Stimulated activated naive B cell treated with anti-CD40 and anti-IgM and Interleukin-4, amounts not matched to agents 10 μg/mL and 1 μg/mL and 100 μg/mL, for 72 hours (primary cell): ENCODE measurements around the gene SEMA3C.

Experiments
- ATAC-seq, 2 donors: fragments of 150-1000 bp; cut with Tn5 transposase; replicated peaks; 2 replicates each; pipeline ENCODE4 v1.10.0; 2021; ENCODE audit warnings: moderate library complexity in 1 of 2
- DNase-seq: peaks from one replicate; pipeline ENCODE4 v3.0.0; 2021
- H3K27ac Mint-ChIP-seq: one replicate; pipeline ENCODE4 v1.8.0; 2022; ENCODE audit warnings: mild to moderate bottlenecking, mixed read lengths
- H3K27me3 Mint-ChIP-seq, 2 donors: one replicate each; pipeline ENCODE4 v1.8.0; 2022; ENCODE audit warnings: mixed read lengths in 2 of 2
- H3K36me3 Mint-ChIP-seq, 2 donors: one replicate each; pipeline ENCODE4 v1.8.0; 2022; ENCODE audit warnings: mixed read lengths in 2 of 2, mild to moderate bottlenecking in 1 of 2
- H3K4me1 Mint-ChIP-seq, 2 donors: one replicate each; pipeline ENCODE4 v1.8.0; 2022; ENCODE audit warnings: mixed read lengths in 2 of 2, mild to moderate bottlenecking in 1 of 2
- H3K4me3 Mint-ChIP-seq, 2 donors: one replicate each; pipeline ENCODE4 v1.8.0; 2022; ENCODE audit warnings: mild to moderate bottlenecking in 2 of 2, mixed read lengths in 2 of 2, moderate library complexity in 1 of 2
- H3K9me3 Mint-ChIP-seq, 2 donors: one replicate each; pipeline ENCODE4 v1.8.0; 2022; ENCODE audit warnings: mixed read lengths in 2 of 2, mild to moderate bottlenecking in 1 of 2

SEMA3C gene

DNA sequence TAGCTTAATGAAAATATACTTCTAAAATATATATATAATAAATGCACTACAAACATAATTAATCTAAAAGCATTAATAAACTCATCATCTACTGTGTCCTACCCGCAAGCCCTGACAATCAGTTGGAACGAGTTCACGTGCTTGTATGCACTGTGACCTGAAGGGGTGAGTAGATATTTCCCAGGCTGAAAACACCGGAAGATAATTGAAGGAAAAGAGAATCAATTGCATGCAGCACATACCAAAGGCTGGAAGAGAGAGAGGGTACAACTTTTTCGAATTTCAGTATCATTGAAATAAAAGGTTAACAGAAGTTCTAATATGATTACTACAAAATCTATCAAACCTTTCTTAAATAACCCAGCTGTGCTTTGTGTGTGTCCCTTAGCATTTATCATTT is 94.6 kb downstream of the SEMA3C start:
- H3K4me1 Mint-ChIP-seq = no peaks in the 10 kb centered on the region
- no peaks in the 10 kb centered on the region for H3K36me3 Mint-ChIP-seq
- no peaks in the 10 kb centered on the region for H3K9me3 Mint-ChIP-seq
- ATAC-seq (no peak), DNase-seq (no peak)
- no peak overlapping the region for H3K4me3 Mint-ChIP-seq
- H3K27ac Mint-ChIP-seq = no peak overlapping the region
- no peaks in the 10 kb centered on the region for H3K27me3 Mint-ChIP-seq

DNA sequence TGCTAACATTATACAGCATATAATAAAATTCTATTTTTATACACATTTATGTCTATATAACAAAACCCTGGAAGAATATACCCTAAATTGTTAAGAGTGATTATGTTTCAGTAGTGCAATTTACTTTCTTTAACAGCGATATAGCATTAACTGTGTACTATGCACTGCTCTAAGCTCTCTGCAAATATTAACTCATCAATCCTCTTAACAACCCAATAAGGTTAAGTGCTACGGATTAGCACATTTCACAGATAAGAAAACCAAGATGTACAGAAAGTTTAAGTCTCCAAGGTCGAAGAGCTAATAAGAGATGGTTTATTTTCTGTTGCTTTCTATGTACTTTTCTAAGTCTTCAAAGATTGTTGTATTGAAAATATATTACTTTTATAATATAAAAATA is 95.8 kb downstream of the SEMA3C start:
- no peak overlapping the region for H3K27ac Mint-ChIP-seq
- no peak overlapping the region for H3K4me3 Mint-ChIP-seq
- ATAC-seq = no peak
- no peaks in the 10 kb centered on the region for H3K27me3 Mint-ChIP-seq
- no peak for DNase-seq
- no peaks in the 10 kb centered on the region for H3K4me1 Mint-ChIP-seq
- H3K36me3 Mint-ChIP-seq = no peaks in the 10 kb centered on the region
- H3K9me3 Mint-ChIP-seq = no peaks in the 10 kb centered on the region

DNA sequence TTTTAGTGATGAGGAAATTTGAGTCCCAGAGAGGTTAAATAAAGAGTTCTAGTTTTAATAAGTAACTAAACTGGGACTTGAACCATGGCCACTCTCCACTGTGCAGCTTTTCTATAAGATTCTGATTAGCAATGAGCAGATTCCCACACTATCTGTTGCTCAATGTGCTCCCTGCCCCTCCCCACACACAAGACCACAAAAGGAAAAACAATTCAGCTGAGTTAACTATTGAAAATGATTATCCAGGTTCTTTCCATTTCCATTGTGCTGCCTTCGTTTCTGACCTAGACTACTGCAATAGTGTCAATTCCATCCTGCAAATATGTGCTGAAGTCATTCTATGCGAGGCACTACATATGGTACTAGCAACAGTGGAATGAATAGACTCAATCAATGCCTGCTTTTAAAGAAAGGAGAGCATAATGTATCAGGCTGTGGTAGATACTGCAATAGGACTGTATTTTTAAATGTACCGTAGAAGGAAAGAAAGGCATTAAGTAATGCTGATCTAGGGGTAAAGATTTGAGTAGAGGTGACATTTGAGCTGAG is 97.0 kb downstream of the SEMA3C start:
- Mint-ChIP-seq H3K9me3 (no peaks in the 10 kb centered on the region), H3K27ac (no peak overlapping the region), H3K4me3 (no peak overlapping the region), H3K27me3 (no peaks in the 10 kb centered on the region), H3K36me3 (no peaks in the 10 kb centered on the region), H3K4me1 (no peaks in the 10 kb centered on the region)
- ATAC-seq (no peak), DNase-seq (no peak)

DNA sequence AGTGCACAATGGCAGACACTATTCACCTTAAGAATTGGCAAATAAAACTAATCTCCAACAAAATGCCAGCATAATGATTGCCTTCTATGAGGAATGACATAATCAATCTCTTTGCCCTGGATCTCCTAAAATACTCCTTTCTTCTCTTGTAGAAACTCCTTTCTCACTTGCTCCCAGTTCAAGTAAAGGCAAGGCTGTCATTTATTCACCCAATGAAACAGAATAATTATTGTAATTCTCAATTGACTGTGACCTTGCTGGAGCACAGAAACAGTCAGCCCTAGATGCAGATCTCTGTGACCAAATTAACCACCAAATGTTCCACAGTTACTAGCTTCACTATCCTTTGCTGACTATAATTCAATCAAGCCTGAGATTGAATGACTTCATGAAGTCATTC is 99.3 kb downstream of the SEMA3C start:
- Mint-ChIP-seq H3K4me3 (no peak overlapping the region), H3K4me1 (no peaks in the 10 kb centered on the region), H3K9me3 (peaks cover 1 to 7% of the 10 kb centered on the region in 2 donors), H3K27me3 (no peaks in the 10 kb centered on the region), H3K36me3 (no peaks in the 10 kb centered on the region), H3K27ac (no peak overlapping the region)
- ATAC-seq (no peak), DNase-seq (no peak)

DNA sequence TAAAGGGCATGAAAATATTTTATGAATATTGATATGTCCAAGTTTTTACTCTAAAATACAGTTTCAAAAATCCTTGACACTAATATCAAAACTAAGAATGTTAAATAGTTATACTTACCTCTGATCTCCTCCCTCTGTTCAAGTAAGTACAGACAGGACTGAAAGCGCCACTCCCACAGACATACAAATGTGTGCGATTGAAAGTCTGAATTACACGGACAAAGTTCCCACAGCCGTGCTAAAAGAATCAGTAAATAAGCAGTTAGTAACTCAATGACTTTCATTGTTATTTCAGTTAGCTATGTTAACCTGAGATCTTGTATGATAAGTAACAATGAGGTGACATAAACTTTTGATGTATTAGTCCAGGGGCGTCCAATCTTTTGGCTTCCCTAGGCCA is 100.7 kb downstream of the SEMA3C start:
- no peaks in the 10 kb centered on the region for H3K36me3 Mint-ChIP-seq
- no peak for ATAC-seq
- peaks cover 1 to 10% of the 10 kb centered on the region in 2 donors for H3K9me3 Mint-ChIP-seq
- H3K4me1 Mint-ChIP-seq = no peaks in the 10 kb centered on the region
- H3K4me3 Mint-ChIP-seq = no peak overlapping the region
- no peaks in the 10 kb centered on the region for H3K27me3 Mint-ChIP-seq
- no peak overlapping the region for H3K27ac Mint-ChIP-seq
- no peak for DNase-seq

DNA sequence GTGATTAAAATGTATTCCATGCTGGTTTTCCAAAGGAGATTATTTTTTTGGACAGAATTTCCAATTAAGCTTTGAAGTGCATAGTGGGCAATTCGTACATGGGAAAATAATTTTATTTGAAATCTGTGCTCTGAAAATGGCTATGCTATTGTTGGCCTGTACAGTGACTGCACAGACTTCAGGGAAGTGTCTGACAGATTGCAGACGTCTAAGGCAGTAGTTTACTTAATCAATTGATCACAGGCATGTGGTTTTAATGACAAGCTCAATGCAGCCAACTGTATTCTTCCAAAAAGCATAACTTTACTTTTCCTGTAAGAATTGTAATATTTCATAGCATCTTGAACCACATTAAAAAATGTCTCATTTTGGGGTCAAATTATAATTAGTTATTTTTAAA is 102.0 kb downstream of the SEMA3C start:
- peaks cover 1 to 10% of the 10 kb centered on the region in 2 donors for H3K9me3 Mint-ChIP-seq
- no peak overlapping the region for H3K4me3 Mint-ChIP-seq
- no peaks in the 10 kb centered on the region for H3K27me3 Mint-ChIP-seq
- no peak overlapping the region for H3K27ac Mint-ChIP-seq
- DNase-seq (no peak), ATAC-seq (no peak)
- no peaks in the 10 kb centered on the region for H3K4me1 Mint-ChIP-seq
- H3K36me3 Mint-ChIP-seq = no peaks in the 10 kb centered on the region

DNA sequence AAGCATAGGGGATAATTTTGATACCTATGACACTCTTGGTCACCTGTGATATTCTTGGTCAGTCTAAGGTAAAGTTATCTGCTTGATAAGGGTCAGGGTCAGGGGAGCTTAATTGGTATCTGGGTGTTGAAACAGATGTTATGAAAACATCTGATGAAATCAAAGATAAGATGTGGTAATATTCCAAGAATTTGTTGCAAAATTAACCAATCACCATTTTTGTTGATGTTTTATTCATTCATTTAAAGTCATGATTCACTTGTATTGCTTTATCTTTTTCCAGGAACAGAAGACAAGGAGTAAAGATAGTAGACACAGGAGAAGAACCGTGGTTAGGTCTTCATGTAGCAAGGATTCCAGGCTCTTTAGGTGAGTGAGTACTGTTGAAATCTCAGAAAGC is 103.1 kb downstream of the SEMA3C start:
- DNase-seq (no peak), ATAC-seq (no peak)
- Mint-ChIP-seq H3K27me3 (no peaks in the 10 kb centered on the region), H3K9me3 (peaks cover 1 to 10% of the 10 kb centered on the region in 2 donors), H3K4me3 (no peak overlapping the region), H3K36me3 (no peaks in the 10 kb centered on the region), H3K4me1 (no peaks in the 10 kb centered on the region), H3K27ac (no peak overlapping the region)

DNA sequence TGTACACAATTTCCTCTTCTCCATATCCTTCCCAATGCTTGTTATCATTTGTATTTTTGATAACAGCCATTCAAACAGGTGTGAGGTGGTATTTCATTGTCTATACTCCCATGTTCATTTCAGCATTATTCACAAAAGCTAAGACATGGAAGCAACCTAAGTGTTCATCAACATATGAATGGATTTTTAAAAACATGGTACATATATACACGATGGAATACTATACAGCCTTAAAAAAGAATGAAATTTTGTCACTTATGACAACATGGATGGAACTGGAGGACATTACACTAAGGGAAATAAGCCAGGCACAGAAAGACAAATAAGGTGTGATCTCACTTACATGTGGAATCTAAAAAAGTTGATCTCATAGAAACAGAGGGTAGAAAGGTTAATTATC is 109.3 kb downstream of the SEMA3C start:
- H3K9me3 Mint-ChIP-seq = peaks cover 3 to 9% of the 10 kb centered on the region in 2 donors
- no peak for DNase-seq
- no peaks in the 10 kb centered on the region for H3K27me3 Mint-ChIP-seq
- no peak overlapping the region for H3K4me3 Mint-ChIP-seq
- no peak for ATAC-seq
- no peaks in the 10 kb centered on the region for H3K4me1 Mint-ChIP-seq
- no peaks in the 10 kb centered on the region for H3K36me3 Mint-ChIP-seq
- no peak overlapping the region for H3K27ac Mint-ChIP-seq

DNA sequence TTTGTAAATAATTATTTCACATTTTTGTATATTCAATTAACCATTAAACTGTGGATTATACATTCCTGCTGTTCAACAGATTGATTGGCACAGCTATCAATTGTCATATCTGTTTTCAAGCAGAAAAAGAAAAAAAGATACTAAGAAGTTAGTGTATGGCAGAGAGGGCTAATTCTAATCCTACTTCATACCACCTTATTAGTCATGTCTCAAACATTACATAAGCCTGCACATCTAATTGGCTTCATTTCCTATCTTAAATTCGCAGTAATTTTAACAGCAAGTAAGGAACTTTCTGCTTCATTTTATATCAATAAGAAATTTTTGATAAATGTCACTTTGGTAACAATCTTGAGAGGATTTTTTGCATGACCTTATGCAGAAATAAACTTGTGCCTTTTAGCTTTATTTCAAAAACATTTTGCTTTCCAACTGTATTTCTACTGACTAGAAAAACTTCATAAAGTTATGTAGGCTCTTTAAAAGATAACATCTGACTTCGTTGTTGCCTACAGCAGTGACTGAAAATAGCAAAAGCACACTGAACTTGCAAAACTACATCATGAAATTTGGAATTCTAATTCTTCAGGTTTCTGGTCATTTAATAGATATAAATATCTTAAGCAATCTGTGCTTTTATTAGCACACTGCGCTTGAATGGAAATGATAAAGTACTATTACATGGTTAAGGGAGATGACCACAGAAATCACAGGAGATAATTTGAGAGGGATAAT is 111.5 kb downstream of the SEMA3C start:
- H3K4me1 Mint-ChIP-seq = no peaks in the 10 kb centered on the region
- H3K9me3 Mint-ChIP-seq = peaks cover 3 to 5% of the 10 kb centered on the region in 2 donors
- H3K36me3 Mint-ChIP-seq = no peaks in the 10 kb centered on the region
- H3K27me3 Mint-ChIP-seq = no peaks in the 10 kb centered on the region
- ATAC-seq (no peak), DNase-seq (no peak)
- H3K27ac Mint-ChIP-seq = no peak overlapping the region
- no peak overlapping the region for H3K4me3 Mint-ChIP-seq

DNA sequence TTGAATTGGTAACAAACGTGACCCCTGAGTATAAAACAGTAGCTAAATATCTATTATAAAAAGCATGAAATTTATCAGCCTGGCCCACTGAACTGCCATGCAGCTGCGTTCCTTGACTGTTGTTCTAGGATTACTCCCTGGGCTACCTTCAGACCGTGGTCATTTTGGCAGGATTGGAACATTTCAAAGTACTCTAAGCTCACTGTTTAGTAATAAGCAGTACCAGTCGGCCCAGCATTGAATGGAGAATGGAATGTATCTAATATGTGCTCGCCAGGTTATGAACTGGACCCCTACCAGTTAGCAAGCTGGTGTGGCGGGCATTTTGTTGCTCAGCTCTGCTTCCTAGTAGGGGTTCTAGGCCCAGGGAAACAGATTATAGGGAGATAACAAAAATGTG is 112.2 kb downstream of the SEMA3C start:
- Mint-ChIP-seq H3K36me3 (no peaks in the 10 kb centered on the region), H3K4me3 (no peak overlapping the region), H3K27ac (no peak overlapping the region), H3K27me3 (no peaks in the 10 kb centered on the region), H3K4me1 (no peaks in the 10 kb centered on the region), H3K9me3 (peaks cover 3 to 5% of the 10 kb centered on the region in 2 donors)
- ATAC-seq (no peak), DNase-seq (no peak)

DNA sequence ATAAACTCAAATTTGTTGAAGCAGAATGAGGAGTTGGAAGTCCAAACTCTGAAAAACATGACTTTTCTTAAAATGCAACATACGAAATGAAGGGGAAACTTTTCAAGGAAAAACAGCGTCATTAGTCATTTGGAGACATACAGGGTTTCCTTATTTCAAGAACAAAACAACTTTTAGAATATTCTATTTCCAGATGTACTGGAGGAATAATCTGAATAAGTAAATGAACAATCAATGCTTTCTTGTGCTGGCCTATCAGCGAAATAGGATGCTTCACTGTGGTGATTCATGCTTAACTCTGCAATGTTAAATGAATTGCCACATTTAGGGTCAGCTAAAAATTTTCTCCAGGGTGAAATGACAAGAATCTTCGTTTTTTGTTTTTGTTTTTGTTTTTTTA is 114.3 kb downstream of the SEMA3C start:
- Mint-ChIP-seq H3K36me3 (no peaks in the 10 kb centered on the region), H3K9me3 (peaks cover 2% of the 10 kb centered on the region in 2 donors), H3K4me3 (no peak overlapping the region), H3K4me1 (no peaks in the 10 kb centered on the region), H3K27ac (no peak overlapping the region), H3K27me3 (no peaks in the 10 kb centered on the region)
- no peak for DNase-seq
- no peak for ATAC-seq

DNA sequence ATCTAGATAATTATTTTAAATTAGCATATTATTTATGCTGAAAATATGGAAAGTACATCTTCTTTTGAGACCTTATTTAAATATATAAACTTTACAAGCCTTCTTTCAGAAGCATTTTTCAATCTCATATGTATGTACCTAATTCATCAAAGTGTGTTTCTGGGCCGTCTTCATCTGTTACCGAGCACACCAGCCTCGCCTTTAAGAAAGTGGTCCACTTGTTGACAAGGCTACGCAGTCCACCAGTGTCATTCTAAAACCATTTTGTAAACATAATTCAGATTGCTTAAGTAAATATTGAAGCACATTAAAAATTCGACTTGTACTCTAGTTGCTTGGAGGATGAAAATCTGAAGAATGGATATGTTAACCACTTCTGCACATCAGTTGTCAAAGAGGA is 116.3 kb downstream of the SEMA3C start:
- ATAC-seq (no peak), DNase-seq (no peak)
- Mint-ChIP-seq H3K36me3 (no peaks in the 10 kb centered on the region), H3K4me1 (no peaks in the 10 kb centered on the region), H3K9me3 (no peaks in the 10 kb centered on the region), H3K27ac (no peak overlapping the region), H3K27me3 (no peaks in the 10 kb centered on the region), H3K4me3 (no peak overlapping the region)

DNA sequence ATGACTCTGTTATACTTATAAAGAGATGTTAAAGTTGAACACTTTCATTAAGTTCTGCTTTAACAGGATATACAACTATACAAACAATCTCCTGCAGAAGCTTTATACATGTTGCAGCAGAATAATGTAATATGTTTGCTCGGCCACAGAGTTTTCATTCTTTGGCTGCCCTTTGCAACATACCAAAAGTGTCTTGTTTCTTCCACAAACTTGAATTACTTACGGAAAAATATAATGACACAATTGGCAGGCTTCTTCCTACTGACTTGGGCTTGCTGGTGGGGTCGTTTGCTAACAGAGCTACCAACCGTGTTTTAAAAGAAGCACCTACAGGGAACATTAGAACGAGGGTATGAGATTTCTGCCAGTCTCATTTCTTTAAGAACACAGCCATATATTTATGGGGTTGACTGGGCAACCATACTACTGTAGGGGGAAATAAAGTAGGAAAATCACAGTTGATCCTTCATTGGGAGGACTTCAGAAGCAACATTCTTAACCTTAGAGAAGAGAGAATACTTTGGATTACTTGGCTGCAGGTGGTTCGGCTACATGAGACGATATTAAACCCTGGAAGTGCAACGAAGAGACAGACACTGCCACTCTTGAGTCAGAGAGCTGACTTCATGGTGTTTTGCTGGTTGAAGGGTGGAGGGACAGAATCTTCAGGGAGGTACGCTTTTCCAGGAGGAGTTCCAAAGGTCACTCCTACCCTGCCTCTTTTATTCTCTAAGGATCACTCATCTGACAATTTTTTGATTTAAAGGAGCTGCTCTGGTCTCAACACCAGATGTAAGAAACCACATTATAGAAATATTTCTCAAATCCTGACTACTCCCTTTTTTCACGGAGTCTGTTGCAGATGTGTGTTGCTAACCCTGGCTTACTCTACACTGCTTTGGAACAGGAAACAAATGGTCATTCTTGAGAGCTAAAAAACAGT is 123.9 kb downstream of the SEMA3C start:
- no peak overlapping the region for H3K4me3 Mint-ChIP-seq
- no peaks in the 10 kb centered on the region for H3K36me3 Mint-ChIP-seq
- no peak for ATAC-seq

DNA sequence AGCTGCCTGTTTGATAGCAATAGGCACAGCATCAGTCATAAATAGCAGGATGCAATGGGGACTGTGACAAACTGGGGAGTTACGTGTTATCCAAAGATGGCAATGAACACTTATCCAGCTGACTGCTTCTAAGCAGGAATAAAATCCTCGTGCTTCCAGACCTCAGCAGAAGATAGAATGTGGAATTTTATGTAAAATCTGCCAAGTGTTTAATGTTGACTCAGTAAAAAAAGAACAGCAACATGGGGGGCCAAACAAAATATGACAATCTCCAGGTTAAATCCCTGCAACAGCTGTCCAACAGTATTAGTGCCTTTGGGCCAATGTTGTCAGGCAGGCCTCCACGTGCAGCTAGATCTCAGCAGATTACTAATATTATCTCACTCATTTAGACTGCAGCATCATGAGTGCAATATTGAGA is 127.3 kb downstream of the SEMA3C start:
- no peaks in the 10 kb centered on the region for H3K9me3 Mint-ChIP-seq
- ATAC-seq (no peak), DNase-seq (no peak)
- no peak overlapping the region for H3K4me3 Mint-ChIP-seq
- H3K27me3 Mint-ChIP-seq = no peaks in the 10 kb centered on the region
- H3K4me1 Mint-ChIP-seq = no peaks in the 10 kb centered on the region
- H3K36me3 Mint-ChIP-seq = no peaks in the 10 kb centered on the region
- H3K27ac Mint-ChIP-seq = no peak overlapping the region

More for the DNA sequence above, 123.9 kb downstream of the SEMA3C start:
- no peak for DNase-seq
- no peaks in the 10 kb centered on the region for H3K27me3 Mint-ChIP-seq
- no peak overlapping the region for H3K27ac Mint-ChIP-seq
- H3K4me1 Mint-ChIP-seq = no peaks in the 10 kb centered on the region
- H3K9me3 Mint-ChIP-seq = no peaks in the 10 kb centered on the region

DNA sequence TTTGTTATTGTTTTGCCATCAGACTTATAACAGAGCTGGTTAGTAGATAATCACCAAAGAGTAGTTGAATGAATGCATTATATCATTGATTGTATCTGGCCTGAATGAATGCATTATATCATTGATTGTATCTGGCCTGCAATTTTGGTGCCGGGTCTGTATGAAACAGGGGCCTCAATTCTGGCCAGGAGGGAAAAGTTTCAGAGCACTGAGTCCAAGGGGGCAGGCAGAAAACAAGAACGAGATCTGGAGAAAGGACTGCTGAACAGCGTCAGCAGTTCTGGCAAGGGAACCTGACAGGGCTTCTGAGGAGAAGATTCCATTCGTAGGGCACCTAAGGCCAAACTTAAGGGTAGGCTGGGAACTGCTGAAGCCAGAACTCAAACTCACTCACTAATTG is 128.0 kb downstream of the SEMA3C start:
- Mint-ChIP-seq H3K27me3 (no peaks in the 10 kb centered on the region), H3K27ac (no peak overlapping the region), H3K9me3 (no peaks in the 10 kb centered on the region), H3K4me1 (no peaks in the 10 kb centered on the region), H3K4me3 (no peak overlapping the region), H3K36me3 (no peaks in the 10 kb centered on the region)
- ATAC-seq (no peak), DNase-seq (no peak)
